ENCODE measurements around the gene CELF2.

Gene CELF2

GRCh38 chr10:11292576-11293302, 275.1 kb downstream of the CELF2 start:
- DNase-seq (ENCODE audit: low read depth in 2 of 2, low spot score in 1 of 2), result no peak

- DNase-seq (ENCODE audit: low read depth in 2 of 2, low spot score in 1 of 2), result no peak
These were observed 275.7 kb downstream of the CELF2 start for GRCh38 chr10:11293332-11293731.

- no peak for DNase-seq (ENCODE audit: low read depth in 2 of 2, low spot score in 1 of 2)
These were observed 277.3 kb downstream of the CELF2 start for GRCh38 chr10:11294831-11295450.

GRCh38 chr10:11295492-11295891, 277.8 kb downstream of the CELF2 start:
- DNase-seq (ENCODE audit: low read depth in 2 of 2, low spot score in 1 of 2), result no peak

GRCh38 chr10:11297136-11297535, 279.5 kb downstream of the CELF2 start:
- no peak for DNase-seq (ENCODE audit: low read depth in 2 of 2, low spot score in 1 of 2)

- no peak for DNase-seq (ENCODE audit: low read depth in 2 of 2, low spot score in 1 of 2)
These were observed 280.4 kb downstream of the CELF2 start for GRCh38 chr10:11298116-11298515.

GRCh38 chr10:11299125-11299524, 281.5 kb downstream of the CELF2 start:
- no peak for DNase-seq (ENCODE audit: low read depth in 2 of 2, low spot score in 1 of 2)

- no peak for DNase-seq (ENCODE audit: low read depth in 2 of 2, low spot score in 1 of 2)
These were observed 282.4 kb downstream of the CELF2 start for GRCh38 chr10:11300026-11300425.

GRCh38 chr10:11300563-11300962, 282.9 kb downstream of the CELF2 start:
- DNase-seq (ENCODE audit: low read depth in 2 of 2, low spot score in 1 of 2), result no peak

GRCh38 chr10:11301571-11302111, 284.0 kb downstream of the CELF2 start:
- DNase-seq (ENCODE audit: low read depth in 2 of 2, low spot score in 1 of 2), result no peak

GRCh38 chr10:11302181-11302580, 284.5 kb downstream of the CELF2 start:
- no peak for DNase-seq (ENCODE audit: low read depth in 2 of 2, low spot score in 1 of 2)

- DNase-seq (ENCODE audit: low read depth in 2 of 2, low spot score in 1 of 2), result no peak
These were observed 285.9 kb downstream of the CELF2 start for GRCh38 chr10:11303361-11304170.

GRCh38 chr10:11304906-11305585, 287.4 kb downstream of the CELF2 start:
- no peak for DNase-seq (ENCODE audit: low read depth in 2 of 2, low spot score in 1 of 2)

GRCh38 chr10:11305825-11306593, 288.3 kb downstream of the CELF2 start:
- no peak for DNase-seq (ENCODE audit: low read depth in 2 of 2, low spot score in 1 of 2)

GRCh38 chr10:11307004-11307403, 289.3 kb downstream of the CELF2 start:
- no peak for DNase-seq (ENCODE audit: low read depth in 2 of 2, low spot score in 1 of 2)

- DNase-seq (ENCODE audit: low read depth in 2 of 2, low spot score in 1 of 2), result no peak
These were observed 290.3 kb downstream of the CELF2 start for GRCh38 chr10:11307937-11308336.

- no peak for DNase-seq (ENCODE audit: low read depth in 2 of 2, low spot score in 1 of 2)
These were observed 293.4 kb downstream of the CELF2 start for GRCh38 chr10:11311027-11311426.

- DNase-seq (ENCODE audit: low read depth in 2 of 2, low spot score in 1 of 2), result no peak
These were observed 295.8 kb downstream of the CELF2 start for GRCh38 chr10:11313463-11313862.

GRCh38 chr10:11317936-11318670, 300.4 kb downstream of the CELF2 start:
- DNase-seq (ENCODE audit: low read depth in 2 of 2, low spot score in 1 of 2), result no peak

Data from stimulated activated CD8-positive, alpha-beta memory T cell treated with anti-CD3 and anti-CD28 coated beads, Interleukin-4, amount 100 ng/mL, for 4 hours (primary cell).